ENCODE data around the gene WDR81. TPM values are rescaled to one million over a fixed set of nuclear protein-coding genes. Genes with fewer than 3 reads are reported as not detected.

Gene WDR81
- polyA plus RNA-seq, 1 donor = 14.5 TPM

GRCh38 chr17:1776857-1777256 lies 52.4 kb downstream of the WDR81 start:
- no peak for DNase-seq (ENCODE audit: low read depth)

DNA sequence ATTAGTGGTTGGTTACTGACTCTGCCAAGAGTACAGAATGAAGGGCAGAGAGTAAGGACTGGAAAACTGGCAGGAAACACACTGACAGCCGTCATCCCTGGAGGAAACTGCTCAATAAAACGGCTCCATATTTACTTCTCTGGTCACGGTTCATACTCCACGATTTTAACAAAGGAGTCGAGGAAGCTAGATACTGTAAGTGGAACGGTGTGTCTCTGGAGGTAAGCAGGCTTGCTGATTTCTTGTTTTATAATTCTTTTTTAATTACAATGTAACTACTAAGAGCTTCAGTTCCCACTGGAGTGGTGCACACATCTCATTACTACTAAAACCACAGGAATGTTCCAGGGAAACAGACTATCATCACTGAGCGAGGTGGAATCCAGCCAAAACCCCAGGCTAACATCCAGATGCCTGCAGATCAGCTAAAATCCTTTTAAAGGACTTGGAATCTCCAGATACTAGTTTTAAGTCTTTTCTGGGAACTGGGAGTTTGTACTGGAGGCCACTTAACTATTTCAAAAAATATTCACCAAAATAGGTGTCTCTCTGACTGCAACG lies 55.1 kb downstream of the WDR81 start:
- peak; percentile 77 for DNase-seq (ENCODE audit: low read depth)

DNA sequence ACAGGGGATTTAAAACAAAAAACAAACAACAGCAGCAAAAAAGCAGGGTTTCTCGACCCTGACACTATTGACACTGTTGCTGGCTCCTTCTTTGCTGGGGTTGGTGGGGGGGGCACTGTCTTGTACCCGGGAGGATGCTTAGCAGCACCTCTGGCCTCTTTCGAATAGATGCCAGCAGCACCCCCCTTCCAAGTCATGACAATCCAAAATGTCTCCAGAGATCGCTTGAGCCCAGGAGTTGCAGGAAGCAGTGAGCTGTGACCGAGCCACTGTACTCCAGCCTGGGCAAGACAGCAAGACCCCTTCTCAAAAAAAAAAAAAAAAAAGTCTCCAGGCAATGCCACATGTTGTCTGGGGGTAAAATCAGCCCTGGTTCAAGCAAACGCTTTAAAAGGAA lies 57.7 kb downstream of the WDR81 start:
- no peak for DNase-seq (ENCODE audit: low read depth)

- no peak for DNase-seq (ENCODE audit: low read depth)
Observed at GRCh38 chr17:1783271-1783670, 58.8 kb downstream of the WDR81 start.

DNA sequence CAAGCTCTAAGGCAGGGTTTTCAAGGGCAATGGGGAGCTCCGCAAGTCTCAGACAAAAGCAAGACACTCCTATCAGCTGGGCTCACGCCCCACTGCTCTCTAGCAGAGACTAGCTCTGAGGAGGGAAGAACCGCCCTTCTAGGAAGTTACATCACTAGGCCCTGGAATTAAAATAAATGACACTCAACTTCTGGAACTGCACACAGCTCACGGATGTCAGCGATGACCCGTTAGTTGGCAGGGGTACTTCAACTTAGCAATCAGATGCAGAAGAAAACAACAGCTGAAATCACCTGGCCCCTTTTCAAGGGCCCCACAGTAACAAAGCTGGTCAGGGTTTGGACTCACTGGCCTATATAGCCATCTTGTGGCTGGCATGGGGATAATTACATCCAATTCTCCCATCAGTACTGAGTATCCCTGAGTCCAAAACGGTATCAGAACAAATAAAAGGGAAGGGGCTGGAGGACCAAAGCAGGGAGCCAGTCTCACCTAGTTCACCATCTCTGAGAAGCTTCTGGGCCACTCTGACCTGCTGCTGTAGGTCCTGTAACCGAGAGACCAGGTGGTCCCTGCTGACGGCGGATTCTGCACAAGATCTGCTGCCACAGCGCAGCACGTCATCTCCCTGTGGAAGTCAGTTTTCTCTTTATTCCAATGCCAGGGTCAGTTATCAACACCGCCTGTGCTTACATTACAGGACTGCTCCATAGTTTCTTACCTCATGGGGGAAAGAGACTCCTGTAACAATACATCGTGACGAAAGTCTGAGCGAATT lies 59.5 kb downstream of the WDR81 start:
- DNase-seq (ENCODE audit: low read depth) = peak; percentile 83

DNA sequence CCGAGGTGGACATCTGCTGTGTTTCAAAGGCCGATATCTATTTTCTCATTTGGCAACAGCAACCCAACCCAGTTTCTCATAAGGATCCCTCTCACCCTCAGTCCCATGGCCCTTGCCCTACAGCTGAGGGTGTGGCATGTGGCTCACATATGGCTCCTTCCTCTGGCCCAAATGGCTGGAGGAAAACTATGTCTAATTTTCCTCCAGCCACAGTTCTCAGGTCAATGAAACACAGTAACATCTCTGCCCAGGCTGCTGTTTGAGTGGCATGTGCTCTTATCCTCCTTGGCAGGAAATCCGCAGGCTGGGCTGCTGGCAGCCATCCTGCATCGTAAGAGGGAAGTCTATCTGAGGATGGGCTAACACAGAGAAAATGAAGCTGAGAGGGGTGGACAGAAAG lies 61.4 kb downstream of the WDR81 start:
- no peak for DNase-seq (ENCODE audit: low read depth)

DNA sequence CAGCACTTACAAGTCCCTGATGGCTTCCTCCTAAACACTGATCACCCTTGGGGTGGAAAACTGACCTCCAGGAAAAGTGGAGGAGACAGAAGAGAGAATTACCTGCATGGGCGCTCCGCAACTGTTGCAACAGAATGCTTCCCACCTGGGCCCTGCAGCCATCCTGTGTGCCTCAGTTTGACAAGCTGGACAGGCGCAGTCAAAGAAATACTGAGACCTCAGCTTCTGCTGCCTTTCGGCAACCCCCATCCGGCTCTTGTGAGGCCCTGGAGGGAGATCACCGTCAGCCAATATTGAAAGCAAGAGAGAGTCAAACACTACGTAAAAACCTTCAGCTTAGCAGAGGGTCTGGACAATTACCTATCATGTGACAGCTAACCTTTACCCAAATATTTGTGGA lies 62.2 kb downstream of the WDR81 start:
- no peak for DNase-seq (ENCODE audit: low read depth)

- no peak for DNase-seq (ENCODE audit: low read depth)
Observed at GRCh38 chr17:1787301-1787902, 62.9 kb downstream of the WDR81 start.

Other genes starting within 250 kb of the WDR81 start
- gene MYO1C, start 232.0 kb upstream of the WDR81 start, polyA plus RNA-seq (ENCODE audit: insufficient read length) = 81.1 TPM
- 27.5 TPM for gene INPP5K, start 208.1 kb upstream of the WDR81 start, polyA plus RNA-seq (ENCODE audit: insufficient read length)
- 25.3 TPM for gene PITPNA, start 161.9 kb upstream of the WDR81 start, polyA plus RNA-seq (ENCODE audit: insufficient read length)
- 3.9 TPM for gene SLC43A2, start 95.9 kb upstream of the WDR81 start, polyA plus RNA-seq (ENCODE audit: insufficient read length)
- gene SCARF1, start 79.0 kb upstream of the WDR81 start, polyA plus RNA-seq (ENCODE audit: insufficient read length) = 7.1 TPM
- gene RILP, start 74.8 kb upstream of the WDR81 start, polyA plus RNA-seq (ENCODE audit: insufficient read length) = 2.7 TPM
- 161 TPM for gene PRPF8, start 39.8 kb upstream of the WDR81 start, polyA plus RNA-seq (ENCODE audit: insufficient read length)
- gene TLCD2, start 14.3 kb upstream of the WDR81 start, polyA plus RNA-seq (ENCODE audit: insufficient read length) = 5.3 TPM
- gene SERPINF2, start 18.2 kb downstream of the WDR81 start, polyA plus RNA-seq (ENCODE audit: insufficient read length) = 2.4 TPM
- 313 TPM for gene SERPINF1, start 37.4 kb downstream of the WDR81 start, polyA plus RNA-seq (ENCODE audit: insufficient read length)
- gene SMYD4, start 105.2 kb downstream of the WDR81 start, polyA plus RNA-seq (ENCODE audit: insufficient read length) = 7.9 TPM
- gene RPA1, start 105.3 kb downstream of the WDR81 start, polyA plus RNA-seq (ENCODE audit: insufficient read length) = 46.4 TPM